Chondrocyte (in vitro differentiated cells): Measurements from ENCODE around the gene CLIC5. TPM values are rescaled to one million over a fixed set of nuclear protein-coding genes. Genes with fewer than 3 reads are reported as not detected.

Experiments
- DNase-seq: peaks from one replicate; pipeline ENCODE4 v3.0.0; 2021; ENCODE audit warnings: mixed read lengths, low spot score
- H3K27ac Mint-ChIP-seq: one replicate; pipeline ENCODE4 v1.8.0; 2021; ENCODE audit warnings: mild to moderate bottlenecking, moderate library complexity, mixed read lengths; ENCODE audit not compliant: unreplicated experiment
- H3K27me3 Mint-ChIP-seq: 2 replicates; pipeline ENCODE4 v1.8.0; 2021; ENCODE audit warnings: low read depth, mixed read lengths
- H3K36me3 Mint-ChIP-seq: 2 replicates; pipeline ENCODE4 v1.8.0; 2021; ENCODE audit warnings: low read depth, mixed read lengths
- H3K4me1 Mint-ChIP-seq: 2 replicates; pipeline ENCODE4 v1.8.0; 2021; ENCODE audit warnings: low read depth, mild to moderate bottlenecking, mixed read lengths
- H3K4me3 Mint-ChIP-seq: one replicate; pipeline ENCODE4 v1.8.0; 2021; ENCODE audit warnings: mild to moderate bottlenecking, moderate library complexity, mixed read lengths; ENCODE audit not compliant: unreplicated experiment
- H3K9me3 Mint-ChIP-seq: 2 replicates; pipeline ENCODE4 v1.8.0; 2021; ENCODE audit warnings: low read depth, mixed read lengths
- CTCF ChIP-seq: fragments of 200-600 bp; sonication (generic); IDR thresholded peaks from 2 replicates; pipeline ENCODE4 v1.5.0; 2021; ENCODE audit warnings: antibody characterized with exemption, mild to moderate bottlenecking, moderate library complexity
- total RNA-seq: library from RNA; stranded (reverse); gene quantifications from 3 replicates; pipeline ENCODE4 v1.2.1, GENCODE V29; 2021

CLIC5 gene
- total RNA-seq, 1 donor from 2014 or later = not detected

- no peaks in the 10 kb centered on the region for H3K27me3 Mint-ChIP-seq
- H3K36me3 Mint-ChIP-seq = no peaks in the 10 kb centered on the region
- no peak for DNase-seq
- peaks cover 9% of the 10 kb centered on the region for H3K4me1 Mint-ChIP-seq
- no peaks in the 10 kb centered on the region for H3K9me3 Mint-ChIP-seq
- H3K4me3 Mint-ChIP-seq = no peak overlapping the region
- no peak for TF ChIP-seq CTCF
- H3K27ac Mint-ChIP-seq = no peak overlapping the region
Measured at GRCh38 chr6:45835721-45836437, 179.8 kb downstream of the CLIC5 start.

- no peak for TF ChIP-seq CTCF
- no peaks in the 10 kb centered on the region for H3K9me3 Mint-ChIP-seq
- H3K36me3 Mint-ChIP-seq = no peaks in the 10 kb centered on the region
- H3K27me3 Mint-ChIP-seq = no peaks in the 10 kb centered on the region
- H3K4me3 Mint-ChIP-seq = no peak overlapping the region
- DNase-seq = no peak
- peaks cover 13% of the 10 kb centered on the region for H3K4me1 Mint-ChIP-seq
- H3K27ac Mint-ChIP-seq = no peak overlapping the region
Measured at GRCh38 chr6:45832063-45832462, 183.6 kb downstream of the CLIC5 start.

Other genes starting within 250 kb of the CLIC5 start
- 3.5 to 4.9 TPM (median 4.4 TPM) in 3 replicates for gene ENPP4, start 114.1 kb upstream of the CLIC5 start, total RNA-seq
- gene ENPP5, start 155.1 kb upstream of the CLIC5 start, total RNA-seq = 0.12 to 0.28 TPM in 2 of 3 replicates, not detected in the other